OCI-LY3 (cell line): ENCODE data around the gene OR51A7.

Experiments
- CTCF ChIP-seq: fragments of 200-600, 300-600 bp; sonication (generic); IDR thresholded peaks from 2 replicates; pipeline ENCODE4 v1.5.1; 2014; ENCODE audit warnings: antibody characterized with exemption, low read length, low read depth
- EZH2phosphoT487 ChIP-seq: fragments of 200-600 bp; shearing (Covaris generic); IDR thresholded peaks from 2 replicates; pipeline ENCODE4 v1.6.1; 2018; ENCODE audit warnings: antibody characterized with exemption, mixed run types, low read depth

GRCh38 chr11:4884361-4884760 lies 19.2 kb upstream of the OR51A7 start:
- no peak for TF ChIP-seq CTCF
- TF ChIP-seq EZH2phosphoT487: no peak
